ENCODE measurements around the gene TMEM242. TPM values are rescaled to one million over a fixed set of nuclear protein-coding genes. Genes with fewer than 3 reads are reported as not detected.
A peak's percentile ranks its signal among the peaks of the same experiment; 100 is the strongest.

The TMEM242 gene
- total and polyA plus RNA-seq, 2 experiments from 2014 or later = 6.4 to 14.5 TPM

DNA sequence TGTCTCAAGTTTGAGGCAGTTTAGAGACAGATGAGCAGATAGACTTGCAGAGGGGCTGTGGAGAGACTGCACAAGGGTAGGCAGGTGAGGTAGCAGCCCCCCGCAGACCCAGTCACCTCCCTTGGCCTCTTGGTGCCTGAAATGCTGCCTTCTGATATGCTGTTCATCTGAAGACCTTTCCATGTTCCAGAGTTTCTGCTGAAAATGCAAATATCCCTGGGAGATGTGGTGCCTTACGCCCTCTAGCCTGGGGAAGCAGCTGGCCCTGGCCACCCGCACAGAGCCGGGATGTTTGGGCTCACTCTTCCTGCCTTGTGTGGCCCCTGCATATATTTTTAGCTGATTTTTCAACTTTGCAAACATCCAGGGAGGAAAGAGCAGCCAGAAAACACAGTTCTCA, 51.4 kb downstream of the TMEM242 start:
- H2AFZ ChIP-seq = no peak overlapping the region
- H3K27ac ChIP-seq = no peak overlapping the region
- H3K9me3 ChIP-seq (ENCODE audit: low read depth) = no peaks in the 10 kb centered on the region
- in situ Hi-C loops (cut with MboI) = no loop called here
- TF ChIP-seq EZH2phosphoT487 (IDR thresholded peaks at IDR 0.05; ENCODE audit: insufficient read depth, low read depth) (no peak), EZH2 (IDR thresholded peaks at IDR 0.05; ENCODE audit: insufficient read depth, poor library complexity, severe bottlenecking) (no peak)
- peaks cover 9% of the 10 kb centered on the region for H3F3A ChIP-seq (ENCODE audit: insufficient read depth)
- H3K27me3 ChIP-seq (replicated peaks; ENCODE audit: insufficient read depth) = no peaks in the 10 kb centered on the region
- no peak for DNase-seq
- no peak overlapping the region for H3K4me2 ChIP-seq (ENCODE audit: unreplicated experiment)
- WGBS, 2 experiments (ENCODE audit: low coverage in 1 of 2, low lambda C conversion rate in 2 of 2, missing lambda C conversion rate in 2 of 2) = 95 to 98% methylated on average over 4 of the region's 4 CpGs
- no peaks in the 10 kb centered on the region for H3K36me3 ChIP-seq (ENCODE audit: low read depth)
- H3K79me2 ChIP-seq (ENCODE audit: insufficient read depth) = no peaks in the 10 kb centered on the region
- no peaks in the 10 kb centered on the region for H4K20me1 ChIP-seq (ENCODE audit: insufficient read depth)
- H3K4me3 ChIP-seq = no peak overlapping the region
- H3K9me2 ChIP-seq (ENCODE audit: insufficient read depth) = no peaks in the 10 kb centered on the region
- H3K4me1 ChIP-seq (ENCODE audit: insufficient read depth) = peaks cover 13% of the 10 kb centered on the region
- no peak overlapping the region for H3K9ac ChIP-seq

DNA sequence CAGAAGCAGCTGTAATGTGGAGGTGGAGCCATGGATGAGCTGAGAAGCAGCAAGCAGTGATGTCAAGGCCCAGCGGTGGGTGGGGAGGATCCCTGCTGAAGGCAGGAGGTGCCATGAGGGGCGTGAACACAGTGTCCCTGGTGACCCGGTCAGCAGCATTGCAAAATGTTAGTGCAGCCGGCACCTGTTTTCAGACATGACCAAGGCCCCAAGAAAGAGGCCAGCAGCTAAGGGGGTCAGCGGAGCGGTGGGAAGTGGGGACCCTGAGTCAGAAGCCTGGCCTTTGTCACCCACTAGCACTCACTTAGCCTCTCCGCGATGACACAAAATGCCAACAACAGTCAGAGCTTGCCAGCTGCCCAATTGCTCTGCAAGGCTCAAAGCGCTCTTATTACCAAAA, 51.9 kb downstream of the TMEM242 start:
- Histone ChIP-seq H3K27me3 (replicated peaks; ENCODE audit: insufficient read depth) (no peaks in the 10 kb centered on the region), H3K36me3 (ENCODE audit: low read depth) (no peaks in the 10 kb centered on the region), H3K79me2 (ENCODE audit: insufficient read depth) (no peaks in the 10 kb centered on the region), H3F3A (ENCODE audit: insufficient read depth) (peaks cover 9% of the 10 kb centered on the region), H3K9me2 (ENCODE audit: insufficient read depth) (no peaks in the 10 kb centered on the region), H3K4me3 (no peak overlapping the region), H3K9me3 (ENCODE audit: low read depth) (no peaks in the 10 kb centered on the region), H3K9ac (no peak overlapping the region), H3K4me1 (ENCODE audit: insufficient read depth) (peaks cover 13% of the 10 kb centered on the region), H2AFZ (no peak overlapping the region), H3K27ac (no peak overlapping the region), H3K4me2 (ENCODE audit: unreplicated experiment) (no peak overlapping the region), H4K20me1 (ENCODE audit: insufficient read depth) (no peaks in the 10 kb centered on the region)
- WGBS, 2 experiments (ENCODE audit: low coverage in 1 of 2, low lambda C conversion rate in 2 of 2, missing lambda C conversion rate in 2 of 2) = 91 to 92% methylated on average over 9 of the region's 9 CpGs
- in situ Hi-C loops (cut with MboI) = no loop called here
- TF ChIP-seq EZH2phosphoT487 (IDR thresholded peaks at IDR 0.05; ENCODE audit: insufficient read depth, low read depth) (no peak), EZH2 (IDR thresholded peaks at IDR 0.05; ENCODE audit: insufficient read depth, poor library complexity, severe bottlenecking) (no peak)
- DNase-seq = no peak

DNA sequence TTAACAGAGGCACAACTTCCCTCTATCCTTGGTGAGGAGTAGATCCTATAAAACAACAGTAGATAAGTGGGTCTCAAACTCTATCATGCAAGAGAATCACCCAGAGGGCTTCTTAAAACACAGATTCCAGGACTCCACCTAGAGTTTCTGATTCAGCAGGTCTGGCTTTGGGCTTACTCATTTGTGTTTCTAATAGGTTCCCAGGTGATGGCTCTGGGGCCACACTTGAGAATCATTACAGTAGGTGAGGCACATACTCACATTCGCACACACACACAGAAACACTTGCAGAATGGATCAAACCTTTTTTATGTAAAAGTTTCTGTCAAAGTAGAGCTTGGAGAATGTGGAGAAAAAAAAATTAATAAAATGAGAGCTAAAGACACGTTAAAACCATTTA, 52.4 kb downstream of the TMEM242 start:
- H3K4me3 ChIP-seq = no peak overlapping the region
- H3K9me2 ChIP-seq (ENCODE audit: insufficient read depth) = no peaks in the 10 kb centered on the region
- no peak overlapping the region for H3K9ac ChIP-seq
- H3F3A ChIP-seq (ENCODE audit: insufficient read depth) = peaks cover 9% of the 10 kb centered on the region
- H3K4me1 ChIP-seq (ENCODE audit: insufficient read depth) = peaks cover 13% of the 10 kb centered on the region
- H3K4me2 ChIP-seq (ENCODE audit: unreplicated experiment) = no peak overlapping the region
- TF ChIP-seq EZH2 (IDR thresholded peaks at IDR 0.05; ENCODE audit: insufficient read depth, poor library complexity, severe bottlenecking) (no peak), EZH2phosphoT487 (IDR thresholded peaks at IDR 0.05; ENCODE audit: insufficient read depth, low read depth) (no peak)
- H3K79me2 ChIP-seq (ENCODE audit: insufficient read depth) = no peaks in the 10 kb centered on the region
- DNase-seq = no peak
- in situ Hi-C loops (cut with MboI) = no loop called here
- 93 to 94% methylated on average over 2 of the region's 2 CpGs for WGBS, 2 experiments (ENCODE audit: low coverage in 1 of 2, low lambda C conversion rate in 2 of 2, missing lambda C conversion rate in 2 of 2)
- H3K36me3 ChIP-seq (ENCODE audit: low read depth) = no peaks in the 10 kb centered on the region
- H4K20me1 ChIP-seq (ENCODE audit: insufficient read depth) = no peaks in the 10 kb centered on the region
- no peak overlapping the region for H2AFZ ChIP-seq
- H3K9me3 ChIP-seq (ENCODE audit: low read depth) = no peaks in the 10 kb centered on the region
- no peaks in the 10 kb centered on the region for H3K27me3 ChIP-seq (replicated peaks; ENCODE audit: insufficient read depth)
- no peak overlapping the region for H3K27ac ChIP-seq

DNA sequence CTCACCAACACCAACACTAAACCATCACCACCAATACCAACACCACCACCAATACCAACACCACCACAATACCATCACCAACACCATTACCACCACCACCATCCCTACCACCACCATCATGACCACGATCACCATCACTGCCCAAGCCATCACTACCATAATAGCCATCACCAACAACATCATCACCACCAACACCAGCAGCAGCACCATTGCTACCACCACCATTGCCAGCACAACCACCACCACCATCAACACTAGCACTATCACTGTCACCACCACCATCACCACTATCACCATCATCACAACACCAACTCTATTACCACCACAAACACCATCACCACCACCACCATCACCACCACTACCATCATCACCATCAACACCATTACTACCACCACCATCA, 53.0 kb downstream of the TMEM242 start:
- Histone ChIP-seq H3K9me2 (ENCODE audit: insufficient read depth) (no peaks in the 10 kb centered on the region), H3K79me2 (ENCODE audit: insufficient read depth) (no peaks in the 10 kb centered on the region), H3K9me3 (ENCODE audit: low read depth) (no peaks in the 10 kb centered on the region), H3K4me2 (ENCODE audit: unreplicated experiment) (no peak overlapping the region), H3F3A (ENCODE audit: insufficient read depth) (peaks cover 9% of the 10 kb centered on the region), H3K4me1 (ENCODE audit: insufficient read depth) (peaks cover 13% of the 10 kb centered on the region), H3K36me3 (ENCODE audit: low read depth) (no peaks in the 10 kb centered on the region), H3K27ac (no peak overlapping the region), H3K4me3 (no peak overlapping the region), H4K20me1 (ENCODE audit: insufficient read depth) (no peaks in the 10 kb centered on the region), H3K9ac (no peak overlapping the region), H3K27me3 (replicated peaks; ENCODE audit: insufficient read depth) (no peaks in the 10 kb centered on the region), H2AFZ (no peak overlapping the region)
- in situ Hi-C loops (cut with MboI) = no loop called here
- no peak for DNase-seq
- TF ChIP-seq EZH2 (IDR thresholded peaks at IDR 0.05; ENCODE audit: insufficient read depth, poor library complexity, severe bottlenecking) (no peak), EZH2phosphoT487 (IDR thresholded peaks at IDR 0.05; ENCODE audit: insufficient read depth, low read depth) (no peak)
- WGBS, 2 experiments (ENCODE audit: low coverage in 1 of 2, low lambda C conversion rate in 2 of 2, missing lambda C conversion rate in 2 of 2) = 95 to 100% methylated on average over 1 of the region's 1 CpG

DNA sequence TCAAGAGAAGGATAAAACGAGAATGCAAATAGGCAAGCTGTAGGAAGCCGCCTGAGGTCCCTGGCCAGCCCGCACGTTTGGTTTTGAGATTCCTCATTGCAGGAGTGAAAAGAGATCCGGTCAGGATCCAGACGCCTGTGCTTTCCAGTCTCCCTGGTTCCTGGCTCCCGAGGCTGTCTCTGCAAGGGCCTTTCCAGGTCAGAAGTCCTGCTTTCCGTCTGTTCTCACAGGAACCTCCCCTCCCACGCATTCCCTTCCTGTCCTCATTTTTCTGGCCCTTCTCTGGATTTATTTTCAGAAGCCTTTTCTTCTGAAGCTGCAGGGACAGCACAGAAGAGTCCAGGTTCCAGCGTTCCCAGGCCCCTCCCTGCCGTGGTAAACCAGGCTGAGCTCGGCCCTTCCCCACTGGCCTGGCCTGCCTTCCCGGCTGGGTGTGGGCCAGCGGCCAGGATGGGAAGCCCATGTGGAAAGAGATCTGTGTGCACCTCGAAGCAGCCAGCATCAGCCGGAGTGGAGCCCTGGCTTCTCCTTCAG, 54.0 kb downstream of the TMEM242 start:
- Histone ChIP-seq H3F3A (ENCODE audit: insufficient read depth) (peaks cover 9% of the 10 kb centered on the region), H3K9ac (peak overlapping the region; percentile 18), H3K4me3 (no peak overlapping the region), H3K79me2 (ENCODE audit: insufficient read depth) (no peaks in the 10 kb centered on the region), H3K9me2 (ENCODE audit: insufficient read depth) (no peaks in the 10 kb centered on the region), H3K36me3 (ENCODE audit: low read depth) (no peaks in the 10 kb centered on the region), H3K4me2 (ENCODE audit: unreplicated experiment) (peak overlapping the region; percentile 35), H3K27me3 (replicated peaks; ENCODE audit: insufficient read depth) (no peaks in the 10 kb centered on the region), H2AFZ (peak overlapping the region; percentile 69), H3K4me1 (ENCODE audit: insufficient read depth) (peaks cover 13% of the 10 kb centered on the region), H3K27ac (peak overlapping the region; percentile 11; the same call in 1 of the 2 replicates), H3K9me3 (ENCODE audit: low read depth) (no peaks in the 10 kb centered on the region), H4K20me1 (ENCODE audit: insufficient read depth) (no peaks in the 10 kb centered on the region)
- 5 to 10% methylated on average over 16 of the region's 16 CpGs for WGBS, 2 experiments (ENCODE audit: low coverage in 1 of 2, low lambda C conversion rate in 2 of 2, missing lambda C conversion rate in 2 of 2)
- in situ Hi-C loops (cut with MboI) = no loop called here
- TF ChIP-seq EZH2phosphoT487 (IDR thresholded peaks at IDR 0.05; ENCODE audit: insufficient read depth, low read depth) (no peak), EZH2 (IDR thresholded peaks at IDR 0.05; ENCODE audit: insufficient read depth, poor library complexity, severe bottlenecking) (no peak)
- peak; percentile 85 for DNase-seq
